Measurements from ENCODE around the gene BMPR1A.
A peak's percentile ranks its signal among the peaks of the same experiment; 100 is the strongest.
"Not testable (repeated sequence)": the region's sequence is repeated elsewhere in the genome, so short reads cannot be mapped to it uniquely, and the experiment has no call there.

Gene BMPR1A

GRCh38 chr10:86851328-86852207 is 95.1 kb downstream of the BMPR1A start:
- no peak for DNase-seq

GRCh38 chr10:86853582-86853981 is 97.2 kb downstream of the BMPR1A start:
- DNase-seq = not testable (repeated sequence)

GRCh38 chr10:86855513-86855912 is 99.1 kb downstream of the BMPR1A start:
- DNase-seq = no peak

- no peak for DNase-seq
These were observed 99.7 kb downstream of the BMPR1A start for GRCh38 chr10:86856156-86856555.

- no peak for DNase-seq
These were observed 100.8 kb downstream of the BMPR1A start for GRCh38 chr10:86857128-86857721.

GRCh38 chr10:86858011-86858410 is 101.6 kb downstream of the BMPR1A start:
- no peak for DNase-seq

GRCh38 chr10:86861351-86861750 is 104.9 kb downstream of the BMPR1A start:
- no peak for DNase-seq

GRCh38 chr10:86862373-86862772 is 106.0 kb downstream of the BMPR1A start:
- DNase-seq = no peak

- no peak for DNase-seq
These were observed 106.5 kb downstream of the BMPR1A start for GRCh38 chr10:86862786-86863483.

GRCh38 chr10:86863484-86863842 is 107.0 kb downstream of the BMPR1A start:
- DNase-seq = no peak

- DNase-seq = not testable (repeated sequence)
These were observed 108.8 kb downstream of the BMPR1A start for GRCh38 chr10:86865011-86865811.

- no peak for DNase-seq
These were observed 110.7 kb downstream of the BMPR1A start for GRCh38 chr10:86867149-86867548.

GRCh38 chr10:86868353-86868752 is 111.9 kb downstream of the BMPR1A start:
- peak; percentile 50 for DNase-seq

- DNase-seq = no peak
These were observed 114.3 kb downstream of the BMPR1A start for GRCh38 chr10:86870679-86871078.

- DNase-seq = no peak
These were observed 115.3 kb downstream of the BMPR1A start for GRCh38 chr10:86871563-86872183.

GRCh38 chr10:86872757-86873156 is 116.3 kb downstream of the BMPR1A start:
- peak; percentile 33 for DNase-seq

- DNase-seq = no peak
These were observed 120.3 kb downstream of the BMPR1A start for GRCh38 chr10:86876748-86877147.

GRCh38 chr10:86878983-86879713 is 122.7 kb downstream of the BMPR1A start:
- no peak for DNase-seq

- DNase-seq = no peak
These were observed 124.6 kb downstream of the BMPR1A start for GRCh38 chr10:86880971-86881370.

- DNase-seq = no peak
These were observed 132.4 kb downstream of the BMPR1A start for GRCh38 chr10:86888585-86889381.

- DNase-seq = no peak
These were observed 133.6 kb downstream of the BMPR1A start for GRCh38 chr10:86889997-86890396.

All from retina (tissue), 1 donor.